Colonic mucosa (tissue), 4 donors: ENCODE data around the gene ADCY7. TPM values are rescaled to one million over a fixed set of nuclear protein-coding genes. Genes with fewer than 3 reads are reported as not detected.
A peak's percentile ranks its signal among the peaks of the same experiment; 100 is the strongest.

ENCODE experiments used
- DNase-seq: peaks from one replicate; pipeline ENCODE4 v3.0.0-alpha.2; 2020
- H3K27ac ChIP-seq: fragments of 200-600 bp; one replicate; pipeline ENCODE4 v1.8.0; 2021
- H3K27me3 ChIP-seq: fragments of 200-600 bp; one replicate; pipeline ENCODE4 v1.8.0; 2021
- H3K36me3 ChIP-seq: fragments of 200-600 bp; one replicate; pipeline ENCODE4 v1.8.0; 2021
- H3K4me1 ChIP-seq: fragments of 200-600 bp; one replicate; pipeline ENCODE4 v1.8.0; 2021; ENCODE audit warnings: mild to moderate bottlenecking
- H3K4me3 ChIP-seq: fragments of 200-600 bp; one replicate; pipeline ENCODE4 v1.8.0; 2021
- H3K9ac ChIP-seq, 2 donors: one replicate each; pipeline ENCODE4 v1.7.0; 2013; ENCODE audit warnings: control low read depth in 2 of 2, low read depth in 2 of 2, low read length in 2 of 2
- H3K9me3 ChIP-seq: fragments of 200-600 bp; one replicate; pipeline ENCODE4 v1.8.0; 2021
- intact Hi-C: fragments of 100-400 bp; cut with DNase I; formaldehyde crosslinking; loops from one replicate; pipeline ENCODE4 v1.14.1; 2022
- total RNA-seq, 2 donors: library from RNA; stranded (reverse); fragmentation: NEBNext Ultra II Directional in 1 of 2; extraction: Animal tissue kit (Norgen Biotek cat#: 25700) in 1 of 2; gene quantifications; one replicate each; pipeline ENCODE4 v1.2.1, GENCODE V29; 2021
- TF ChIP-seq, protein P1 (sequence below): fragments of 200-600 bp; IDR thresholded peaks from one replicate; pipeline ENCODE4 v1.8.0; 2022; ENCODE audit warnings: antibody characterized with exemption, mild to moderate bottlenecking
- donor health status: healthy.
- donor health status: DM: no; HTN: no; CAD: no.
- donor health status: DM: no; HTN: no; CAD: no.

ADCY7 gene
- total RNA-seq, 2 donors from 2014 or later, result 15.8 to 19.2 TPM

DNA sequence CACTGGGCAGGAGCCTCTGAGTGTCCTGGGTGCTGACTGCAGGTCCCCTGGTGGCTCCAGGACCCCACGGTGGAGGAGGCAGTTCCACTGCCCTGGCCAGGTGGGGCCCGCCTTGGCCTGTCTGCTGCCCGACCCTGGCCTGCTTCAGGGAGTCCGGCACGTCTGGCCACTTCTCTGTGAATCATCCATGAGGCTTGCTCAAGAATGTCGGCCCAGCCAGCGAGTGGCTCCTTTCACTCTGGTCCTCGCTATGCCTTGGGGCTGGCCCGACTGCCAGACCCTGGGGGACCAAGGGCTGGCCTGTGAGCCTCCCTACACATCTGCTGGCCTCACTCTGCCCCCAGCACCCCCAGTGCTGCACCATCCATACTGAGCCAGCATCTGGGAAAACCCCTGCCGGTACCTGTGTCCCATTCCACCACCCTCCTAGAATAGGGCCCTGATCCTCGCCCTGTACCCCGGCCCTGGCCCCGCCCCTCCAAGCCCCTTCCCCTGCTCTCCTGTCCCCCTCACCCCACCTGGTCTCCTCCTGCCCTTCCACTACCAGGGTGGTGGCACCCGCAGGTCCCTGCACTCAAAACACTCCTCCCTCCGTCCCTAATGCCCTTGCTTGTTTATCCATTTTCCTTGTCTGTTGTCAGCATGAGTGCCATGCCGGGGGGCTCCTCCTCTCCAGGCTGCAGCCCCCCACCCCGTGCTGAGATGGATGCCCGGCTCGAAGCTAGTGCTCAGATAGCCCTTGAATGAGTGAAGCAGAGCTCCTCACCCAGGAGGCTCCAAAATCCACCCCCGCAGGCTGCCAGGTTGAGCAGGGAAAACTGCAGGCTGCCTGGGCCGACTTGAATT, 35.5 kb downstream of the ADCY7 start:
- Histone ChIP-seq H3K9ac (peak overlapping the region in 1 of 2 donors; percentile 19), H3K27ac (no peak overlapping the region), H3K4me1 (peaks cover 7% of the 10 kb centered on the region), H3K27me3 (no peaks in the 10 kb centered on the region), H3K9me3 (no peaks in the 10 kb centered on the region), H3K4me3 (no peak overlapping the region), H3K36me3 (no peaks in the 10 kb centered on the region)
- TF ChIP-seq, protein P1, sequence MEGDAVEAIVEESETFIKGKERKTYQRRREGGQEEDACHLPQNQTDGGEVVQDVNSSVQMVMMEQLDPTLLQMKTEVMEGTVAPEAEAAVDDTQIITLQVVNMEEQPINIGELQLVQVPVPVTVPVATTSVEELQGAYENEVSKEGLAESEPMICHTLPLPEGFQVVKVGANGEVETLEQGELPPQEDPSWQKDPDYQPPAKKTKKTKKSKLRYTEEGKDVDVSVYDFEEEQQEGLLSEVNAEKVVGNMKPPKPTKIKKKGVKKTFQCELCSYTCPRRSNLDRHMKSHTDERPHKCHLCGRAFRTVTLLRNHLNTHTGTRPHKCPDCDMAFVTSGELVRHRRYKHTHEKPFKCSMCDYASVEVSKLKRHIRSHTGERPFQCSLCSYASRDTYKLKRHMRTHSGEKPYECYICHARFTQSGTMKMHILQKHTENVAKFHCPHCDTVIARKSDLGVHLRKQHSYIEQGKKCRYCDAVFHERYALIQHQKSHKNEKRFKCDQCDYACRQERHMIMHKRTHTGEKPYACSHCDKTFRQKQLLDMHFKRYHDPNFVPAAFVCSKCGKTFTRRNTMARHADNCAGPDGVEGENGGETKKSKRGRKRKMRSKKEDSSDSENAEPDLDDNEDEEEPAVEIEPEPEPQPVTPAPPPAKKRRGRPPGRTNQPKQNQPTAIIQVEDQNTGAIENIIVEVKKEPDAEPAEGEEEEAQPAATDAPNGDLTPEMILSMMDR, result no peak
- DNase-seq, result peak; percentile 51
- intact Hi-C loops, result no loop called here

GRCh38 chr16:50302472-50303005, 36.2 kb downstream of the ADCY7 start:
- Histone ChIP-seq H3K27me3 (no peaks in the 10 kb centered on the region), H3K9ac (no peak overlapping the region), H3K4me3 (no peak overlapping the region), H3K27ac (no peak overlapping the region), H3K36me3 (no peaks in the 10 kb centered on the region), H3K4me1 (peaks cover 7% of the 10 kb centered on the region), H3K9me3 (no peaks in the 10 kb centered on the region)
- intact Hi-C loops, result no loop called here
- no peak for DNase-seq
- TF ChIP-seq, protein P1, result no peak

GRCh38 chr16:50303041-50303604, 36.8 kb downstream of the ADCY7 start:
- H3K4me1 ChIP-seq, result peaks cover 7% of the 10 kb centered on the region
- H3K9ac ChIP-seq, result no peak overlapping the region
- no peak overlapping the region for H3K4me3 ChIP-seq
- intact Hi-C loops, result no loop called here
- no peaks in the 10 kb centered on the region for H3K27me3 ChIP-seq
- TF ChIP-seq, protein P1, result no peak
- no peak for DNase-seq
- no peak overlapping the region for H3K27ac ChIP-seq
- H3K9me3 ChIP-seq, result no peaks in the 10 kb centered on the region
- H3K36me3 ChIP-seq, result no peaks in the 10 kb centered on the region

- intact Hi-C loops, result no loop called here
- Histone ChIP-seq H3K9me3 (no peaks in the 10 kb centered on the region), H3K4me1 (peaks cover 7% of the 10 kb centered on the region), H3K4me3 (no peak overlapping the region), H3K27me3 (no peaks in the 10 kb centered on the region), H3K27ac (no peak overlapping the region), H3K9ac (no peak overlapping the region), H3K36me3 (no peaks in the 10 kb centered on the region)
- no peak for DNase-seq
- TF ChIP-seq, protein P1, result no peak
Measured at GRCh38 chr16:50303605-50304466, 37.5 kb downstream of the ADCY7 start.
